SK-N-SH (cell line): ENCODE results near the gene CEP120. TPM values are rescaled to one million over a fixed set of nuclear protein-coding genes. Genes with fewer than 3 reads are reported as not detected.

Experiments
- CTCF ChIA-PET: fragments of 300-600, 350-600 bp; formaldehyde crosslinking; extraction: SDS; loops from one replicate; lab custom pipeline; 2021; lab: Yijun Ruan, JAX
- POLR2A ChIA-PET: fragments of 350-600 bp; sonication (Branson Sonifier 250); formaldehyde crosslinking; extraction: SDS; loops from one replicate; lab custom pipeline; 2020; ENCODE audit warnings: antibody characterized with exemption, inconsistent platforms; lab: Yijun Ruan, JAX
- DNase-seq: peaks from one replicate; pipeline ENCODE4 v3.0.0; 2012
- H2AFZ ChIP-seq: fragments of 200-600 bp; sonication (generic); 2 replicates; pipeline ENCODE4 v1.8.1; 2016; ENCODE audit warnings: antibody characterized with exemption, mild to moderate bottlenecking, low read depth
- H3F3A ChIP-seq: fragments of 200-600 bp; sonication (generic); replicated peaks from 2 replicates; pipeline ENCODE3; 2016; ENCODE audit warnings: antibody characterized with exemption, mild to moderate bottlenecking; ENCODE audit not compliant: insufficient read depth
- H3K27ac ChIP-seq, 2 experiments: fragments of 200-500 bp in 1 of 2; fragments of 200-600 bp in 1 of 2; sonication (Bioruptor generic) in 1 of 2; sonication (generic), shearing (Covaris generic) in 1 of 2; 2 replicates each; pipeline versions ENCODE4 v1.5.1 to v1.6.1; 2014 to 2016; ENCODE audit warnings: low read depth in 2 of 2, inconsistent platforms in 1 of 2, low read length in 1 of 2, mild to moderate bottlenecking in 1 of 2, mixed read lengths in 1 of 2
- H3K27me3 ChIP-seq: fragments of 200-600 bp; sonication (generic), shearing (Covaris generic); 2 replicates; pipeline ENCODE4 v1.6.1; 2016; ENCODE audit warnings: mixed run types; ENCODE audit not compliant: insufficient read depth
- H3K36me3 ChIP-seq, 2 experiments: fragments of 200-500 bp in 1 of 2; fragments of 200-600 bp in 1 of 2; sonication (Bioruptor generic) in 1 of 2; sonication (generic) in 1 of 2; replicated peaks in 1 of 2; 2 replicates each; pipeline versions ENCODE3 to v1.5.1; 2014 to 2016; ENCODE audit warnings: low read length in 1 of 2, mild to moderate bottlenecking in 1 of 2; ENCODE audit not compliant: insufficient read depth in 2 of 2, control insufficient read depth in 1 of 2
- H3K4me1 ChIP-seq, 2 experiments: fragments of 200-500 bp in 1 of 2; fragments of 200-600 bp in 1 of 2; sonication (Bioruptor generic) in 1 of 2; sonication (generic), shearing (Covaris generic) in 1 of 2; 2 replicates each; pipeline versions ENCODE4 v1.5.1 to v1.6.1; 2014 to 2016; ENCODE audit warnings: low read depth in 1 of 2, low read length in 1 of 2, mixed run types in 1 of 2; ENCODE audit not compliant: insufficient read depth in 2 of 2, control insufficient read depth in 1 of 2
- H3K4me2 ChIP-seq: fragments of 200-600 bp; sonication (generic), shearing (Covaris generic); 2 replicates; pipeline ENCODE4 v1.6.1; 2017; ENCODE audit warnings: mixed run types
- H3K4me3 ChIP-seq, 2 experiments: fragments of 200-500 bp in 1 of 2; fragments of 200-600 bp in 1 of 2; sonication (Bioruptor generic) in 1 of 2; sonication (generic), shearing (Covaris generic) in 1 of 2; 2 replicates each; pipeline versions ENCODE4 v1.5.1 to v1.8.1; 2014 to 2016; ENCODE audit warnings: low read depth in 2 of 2, inconsistent platforms in 1 of 2, low read length in 1 of 2, mild to moderate bottlenecking in 1 of 2, mixed read lengths in 1 of 2, moderate library complexity in 1 of 2
- H3K79me2 ChIP-seq: fragments of 200-600 bp; sonication (generic); 2 replicates; pipeline ENCODE4 v1.8.1; 2017; ENCODE audit warnings: mild to moderate bottlenecking; ENCODE audit not compliant: insufficient read depth
- H3K9ac ChIP-seq: fragments of 200-600 bp; sonication (generic); 2 replicates; pipeline ENCODE4 v1.6.1; 2017; ENCODE audit warnings: mixed run types
- H3K9me2 ChIP-seq: fragments of 200-600 bp; sonication (generic); 2 replicates; pipeline ENCODE4 v1.6.1; 2017; ENCODE audit warnings: mixed run types
- H3K9me3 ChIP-seq: fragments of 200-600 bp; sonication (generic); 2 replicates; pipeline ENCODE4 v1.6.1; 2017; ENCODE audit warnings: mixed run types, mild to moderate bottlenecking, moderate library complexity
- H4K20me1 ChIP-seq: fragments of 200-600 bp; sonication (generic); 2 replicates; pipeline ENCODE4 v1.6.1; 2017; ENCODE audit warnings: mild to moderate bottlenecking, mixed run types; ENCODE audit not compliant: insufficient read depth
- ELF1 ChIP-seq: IDR thresholded peaks from 2 replicates; pipeline ENCODE4 v1.4.0; 2012
- FOSL2 ChIP-seq: IDR thresholded peaks from 2 replicates; pipeline ENCODE4 v1.4.0; 2012; ENCODE audit warnings: low read depth, mild to moderate bottlenecking, moderate library complexity, borderline replicate concordance
- FOXJ3 ChIP-seq: sonication (generic); formaldehyde crosslinking; IDR thresholded peaks from 2 replicates; pipeline ENCODE4 v1.5.1; 2020; ENCODE audit warnings: mild to moderate bottlenecking, missing genetic modification reagents
- FOXM1 ChIP-seq: IDR thresholded peaks from 2 replicates; pipeline ENCODE4 v1.4.0; 2012; ENCODE audit warnings: low read depth, mild to moderate bottlenecking
- GABPA ChIP-seq: IDR thresholded peaks from 2 replicates; pipeline ENCODE4 v1.4.0; 2012; ENCODE audit warnings: low read depth, mild to moderate bottlenecking
- MEF2A ChIP-seq: IDR thresholded peaks from 2 replicates; pipeline ENCODE4 v1.4.0; 2012; ENCODE audit warnings: low read depth, borderline replicate concordance
- NFIC ChIP-seq: IDR thresholded peaks from 2 replicates; pipeline ENCODE4 v1.4.0; 2012; ENCODE audit warnings: borderline replicate concordance
- NRF1 ChIP-seq: IDR thresholded peaks from 2 replicates; pipeline ENCODE4 v1.6.1; 2012; ENCODE audit warnings: low read depth, mild to moderate bottlenecking, low read length
- PBX3 ChIP-seq: IDR thresholded peaks from 2 replicates; pipeline ENCODE4; 2012
- POLR2AphosphoS5 ChIP-seq: IDR thresholded peaks from 2 replicates; pipeline ENCODE4 v1.6.1; 2012; ENCODE audit warnings: low read depth, low read length
- RAD21 ChIP-seq: IDR thresholded peaks from 2 replicates; pipeline ENCODE4 v1.6.1; 2012; ENCODE audit warnings: mild to moderate bottlenecking, low read length
- RCOR1 ChIP-seq: fragments of 150-350 bp; IDR thresholded peaks from 2 replicates; pipeline ENCODE4 v1.6.1; 2017; ENCODE audit warnings: antibody characterized with exemption, low read length
- SMC3 ChIP-seq: IDR thresholded peaks from 2 replicates; pipeline ENCODE4 v1.6.1; 2012; ENCODE audit warnings: low read depth, low read length, improper control_type of control experiment
- TEAD4 ChIP-seq: IDR thresholded peaks from 2 replicates; pipeline ENCODE4 v1.4.0; 2012; ENCODE audit warnings: mild to moderate bottlenecking, borderline replicate concordance; ENCODE audit not compliant: insufficient read depth
- USF1 ChIP-seq: IDR thresholded peaks from 2 replicates; pipeline ENCODE4 v1.4.0; 2012; ENCODE audit warnings: low read depth, borderline replicate concordance
- USF2 ChIP-seq: fragments of 150-350 bp; IDR thresholded peaks from 2 replicates; pipeline ENCODE4 v1.6.1; 2017; ENCODE audit warnings: antibody characterized with exemption, low read length, low read depth, borderline replicate concordance
- WGBS: methylation state at CpG from one replicate; pipeline ENCODE4 v1.1.6; 2017; ENCODE audit warnings: low lambda C conversion rate; 5-methylcytosine and 5-hydroxymethylcytosine counted together
- polyA plus RNA-seq, 3 experiments: library from polyadenylated mRNA; depleted of rRNA; stranded (reverse); fragments of >200 nt; gene quantifications; 2 replicates each; pipeline ENCODE4 v1.2.3, GENCODE V29; 2012
- TF ChIP-seq, protein P1 (sequence below): IDR thresholded peaks from 2 replicates; pipeline ENCODE4 v1.4.0; 2012; ENCODE audit warnings: low read depth
- TF ChIP-seq, protein P2 (sequence below): IDR thresholded peaks from 2 replicates; pipeline ENCODE4 v1.4.0; 2012; ENCODE audit warnings: low read depth, borderline replicate concordance
- TF ChIP-seq, protein P3 (sequence below): fragments of 150-350 bp; IDR thresholded peaks from 2 replicates; pipeline ENCODE4 v1.6.1; 2016; ENCODE audit warnings: mild to moderate bottlenecking, low read depth, low read length

Gene CEP120
- polyA plus RNA-seq, 1 of the 3 experiments (the other 2 are of a cell fraction): 5.0 TPM

DNA sequence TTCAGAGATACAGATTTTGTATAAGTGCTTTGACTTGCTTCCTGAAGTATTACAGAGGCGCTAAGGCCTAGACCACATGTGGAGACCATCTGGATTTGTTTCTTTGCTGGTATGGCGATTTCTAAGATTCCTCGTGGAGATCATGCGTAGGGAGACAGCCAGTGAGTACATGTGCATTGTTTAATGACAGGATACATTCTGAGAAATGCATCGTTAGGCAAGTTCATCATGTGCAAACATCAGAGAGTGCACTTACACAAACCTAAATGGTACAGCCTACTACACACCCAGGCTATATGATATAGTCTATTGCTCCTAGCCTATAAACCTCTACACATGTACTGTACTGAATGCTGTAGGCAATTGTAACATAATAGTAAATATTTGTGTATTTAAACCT lies 16.5 kb upstream of the CEP120 start:
- H2AFZ ChIP-seq: no peak overlapping the region
- H3K9ac ChIP-seq: no peak overlapping the region
- H3K27me3 ChIP-seq: no peaks in the 10 kb centered on the region
- peaks cover 0 to 3% of the 10 kb centered on the region in 2 experiments; a peak in 1 of 4 replicates for H3K4me1 ChIP-seq
- no peaks in the 10 kb centered on the region for H3K9me2 ChIP-seq
- ChIA-PET CTCF (no interaction called here), POLR2A (no interaction called here)
- no peaks in the 10 kb centered on the region for H3K79me2 ChIP-seq
- H3K9me3 ChIP-seq: no peaks in the 10 kb centered on the region
- no peak overlapping the region for H3K4me2 ChIP-seq
- H3K27ac ChIP-seq: no peak overlapping the region
- TF ChIP-seq NFIC (no peak), FOXM1 (no peak), USF2 (no peak), ELF1 (no peak), USF1 (no peak), TEAD4 (no peak), GABPA (no peak), MEF2A (no peak), RAD21 (no peak), FOSL2 (no peak), RCOR1 (no peak)
- TF ChIP-seq, protein P1, sequence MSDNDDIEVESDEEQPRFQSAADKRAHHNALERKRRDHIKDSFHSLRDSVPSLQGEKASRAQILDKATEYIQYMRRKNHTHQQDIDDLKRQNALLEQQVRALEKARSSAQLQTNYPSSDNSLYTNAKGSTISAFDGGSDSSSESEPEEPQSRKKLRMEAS: no peak
- H3F3A ChIP-seq: no peaks in the 10 kb centered on the region
- no peaks in the 10 kb centered on the region for H4K20me1 ChIP-seq
- DNase-seq: no peak
- WGBS: 87% methylated on average over 5 of the region's 5 CpGs
- no peaks in the 10 kb centered on the region for H3K36me3 ChIP-seq
- H3K4me3 ChIP-seq: no peak overlapping the region

GRCh38 chr5:123438902-123439301 lies 15.7 kb upstream of the CEP120 start:
- Histone ChIP-seq H3K27ac (no peak overlapping the region), H3K9ac (no peak overlapping the region), H3K4me2 (no peak overlapping the region), H3K4me3 (no peak overlapping the region), H3K27me3 (no peaks in the 10 kb centered on the region), H2AFZ (peak overlapping the region; percentile 32; the same call in 1 of the 2 replicates), H3K9me3 (no peaks in the 10 kb centered on the region), H3K4me1 (peaks cover 0 to 3% of the 10 kb centered on the region in 2 experiments; a peak in 1 of 4 replicates), H4K20me1 (no peaks in the 10 kb centered on the region), H3K36me3 (no peaks in the 10 kb centered on the region), H3K9me2 (no peaks in the 10 kb centered on the region), H3K79me2 (no peaks in the 10 kb centered on the region), H3F3A (no peaks in the 10 kb centered on the region)
- no peak for DNase-seq
- WGBS: 79% methylated on average over 5 of the region's 5 CpGs
- ChIA-PET CTCF (interaction anchor here (1.0 to 1.3 kb wide), 2 partner anchors 12 to 173 kb away, joined by 3 to 4 read pairs; no protein-coding TSS in a partner anchor), POLR2A (no interaction called here)
- TF ChIP-seq, protein P1: no peak
- TF ChIP-seq FOXJ3 (no peak), SMC3 (no peak), RCOR1 (no peak), MEF2A (no peak), ELF1 (no peak), POLR2AphosphoS5 (no peak), NRF1 (no peak), PBX3 (no peak)
- TF ChIP-seq, protein P2, sequence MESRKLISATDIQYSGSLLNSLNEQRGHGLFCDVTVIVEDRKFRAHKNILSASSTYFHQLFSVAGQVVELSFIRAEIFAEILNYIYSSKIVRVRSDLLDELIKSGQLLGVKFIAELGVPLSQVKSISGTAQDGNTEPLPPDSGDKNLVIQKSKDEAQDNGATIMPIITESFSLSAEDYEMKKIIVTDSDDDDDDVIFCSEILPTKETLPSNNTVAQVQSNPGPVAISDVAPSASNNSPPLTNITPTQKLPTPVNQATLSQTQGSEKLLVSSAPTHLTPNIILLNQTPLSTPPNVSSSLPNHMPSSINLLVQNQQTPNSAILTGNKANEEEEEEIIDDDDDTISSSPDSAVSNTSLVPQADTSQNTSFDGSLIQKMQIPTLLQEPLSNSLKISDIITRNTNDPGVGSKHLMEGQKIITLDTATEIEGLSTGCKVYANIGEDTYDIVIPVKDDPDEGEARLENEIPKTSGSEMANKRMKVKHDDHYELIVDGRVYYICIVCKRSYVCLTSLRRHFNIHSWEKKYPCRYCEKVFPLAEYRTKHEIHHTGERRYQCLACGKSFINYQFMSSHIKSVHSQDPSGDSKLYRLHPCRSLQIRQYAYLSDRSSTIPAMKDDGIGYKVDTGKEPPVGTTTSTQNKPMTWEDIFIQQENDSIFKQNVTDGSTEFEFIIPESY: no peak
- TF ChIP-seq, protein P3, sequence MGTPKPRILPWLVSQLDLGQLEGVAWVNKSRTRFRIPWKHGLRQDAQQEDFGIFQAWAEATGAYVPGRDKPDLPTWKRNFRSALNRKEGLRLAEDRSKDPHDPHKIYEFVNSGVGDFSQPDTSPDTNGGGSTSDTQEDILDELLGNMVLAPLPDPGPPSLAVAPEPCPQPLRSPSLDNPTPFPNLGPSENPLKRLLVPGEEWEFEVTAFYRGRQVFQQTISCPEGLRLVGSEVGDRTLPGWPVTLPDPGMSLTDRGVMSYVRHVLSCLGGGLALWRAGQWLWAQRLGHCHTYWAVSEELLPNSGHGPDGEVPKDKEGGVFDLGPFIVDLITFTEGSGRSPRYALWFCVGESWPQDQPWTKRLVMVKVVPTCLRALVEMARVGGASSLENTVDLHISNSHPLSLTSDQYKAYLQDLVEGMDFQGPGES: no peak
